HG02981 (cell line): ENCODE data around the gene SYTL1.
"Not testable (repeated sequence)": the region's sequence is repeated elsewhere in the genome, so short reads cannot be mapped to it uniquely, and the experiment has no call there.

ENCODE experiments used
- ATAC-seq: cut with Tn5 transposase; IDR thresholded peaks from one replicate; pipeline ENCODE4 v1.9.1; 2021; ENCODE audit warnings: mild to moderate bottlenecking, moderate library complexity; ENCODE audit not compliant: unreplicated experiment

Gene SYTL1

DNA sequence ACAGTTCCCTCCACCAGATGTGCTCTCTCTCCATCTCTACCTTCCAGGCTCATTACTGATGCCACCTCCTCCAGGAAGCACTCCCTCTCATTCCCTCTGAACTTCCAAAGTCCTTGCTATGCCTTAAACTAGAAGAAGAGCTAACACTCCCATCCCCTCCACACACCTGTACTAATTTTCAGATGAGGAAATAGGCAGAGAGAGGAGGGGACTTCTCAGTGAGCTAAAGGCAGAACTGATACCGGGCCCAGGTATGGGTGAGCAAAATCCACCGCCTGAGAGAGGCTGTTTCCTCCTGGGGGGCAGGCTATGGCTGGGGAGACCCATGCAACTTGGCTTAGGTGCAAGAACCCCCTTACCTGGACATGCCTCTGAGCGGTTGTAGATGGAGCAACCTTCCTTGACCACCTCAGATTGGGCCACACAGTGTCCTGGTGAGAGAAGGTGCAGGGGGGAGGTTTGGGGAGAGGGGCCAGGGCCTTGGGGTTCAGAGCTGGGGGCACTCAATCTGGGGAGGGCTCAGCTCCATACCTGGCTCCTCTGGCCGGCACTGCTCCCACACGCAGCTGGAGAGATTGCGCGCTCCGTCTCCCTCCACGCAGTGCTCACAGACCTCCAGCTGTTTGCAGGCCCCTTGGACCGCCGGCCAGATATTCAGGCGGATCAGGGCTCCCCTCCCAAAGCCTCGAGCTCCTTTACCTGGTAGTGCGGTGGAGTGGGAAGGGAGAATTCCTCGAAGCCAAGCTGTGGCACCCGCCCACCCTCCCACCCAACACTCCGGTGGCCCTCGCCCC lies 40.3 kb downstream of the SYTL1 start:
- no peak for ATAC-seq

DNA sequence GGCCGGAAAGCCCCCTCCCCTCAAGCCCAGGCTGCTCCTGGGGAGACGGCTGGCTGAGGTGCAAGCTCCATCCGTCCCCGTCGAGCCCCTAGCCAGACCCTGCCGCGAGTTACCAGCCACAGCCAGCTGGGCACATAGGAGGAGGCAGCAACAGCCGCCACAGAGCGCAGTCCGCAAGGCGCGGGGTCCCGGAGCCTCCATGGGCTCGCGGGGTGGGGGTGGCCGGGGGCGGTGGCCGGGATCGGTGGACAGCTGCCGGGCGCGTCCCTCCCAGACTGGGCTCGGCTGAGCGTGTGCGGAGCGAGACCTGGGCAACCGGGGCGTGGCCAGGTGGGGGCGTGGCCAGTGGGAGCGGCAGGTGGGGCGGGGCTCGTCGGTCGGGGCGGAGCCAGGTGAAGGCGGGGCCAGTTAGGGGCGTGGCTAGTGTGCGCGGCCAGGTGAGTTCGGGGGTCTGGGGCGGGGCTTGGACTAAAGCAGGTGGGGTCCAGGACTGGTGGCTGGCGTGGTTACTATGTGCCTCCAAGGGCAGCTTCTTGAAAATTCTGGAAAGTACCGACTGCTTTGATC lies 41.3 kb downstream of the SYTL1 start, which contains the start of gene CD164L2:
CD164L2 (minus strand) TSS at position 295 of the 567 bp plus-strand sequence; CDS start at position 201, 94 bp downstream.
- ATAC-seq: no peak

DNA sequence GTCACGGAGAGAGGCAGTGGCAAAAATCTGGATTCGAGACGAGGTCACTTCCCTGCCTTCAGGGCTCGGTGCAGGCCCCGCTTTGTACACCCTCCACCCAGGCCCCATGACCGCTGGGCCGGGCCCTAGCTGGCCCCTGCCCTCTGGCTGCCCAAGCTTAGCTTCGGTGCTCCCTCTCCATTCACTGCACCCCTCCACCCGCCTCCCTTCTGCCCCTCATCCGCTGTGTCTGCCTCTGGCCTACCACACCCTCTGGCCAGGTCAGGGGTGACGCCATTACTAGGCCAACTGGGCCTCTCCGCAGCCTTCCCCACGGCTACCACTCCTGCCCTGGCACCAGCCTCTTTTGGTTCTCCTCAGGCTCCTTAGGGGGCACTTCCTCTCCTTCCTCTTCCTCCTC lies 41.8 kb downstream of the SYTL1 start:
- ATAC-seq: no peak

DNA sequence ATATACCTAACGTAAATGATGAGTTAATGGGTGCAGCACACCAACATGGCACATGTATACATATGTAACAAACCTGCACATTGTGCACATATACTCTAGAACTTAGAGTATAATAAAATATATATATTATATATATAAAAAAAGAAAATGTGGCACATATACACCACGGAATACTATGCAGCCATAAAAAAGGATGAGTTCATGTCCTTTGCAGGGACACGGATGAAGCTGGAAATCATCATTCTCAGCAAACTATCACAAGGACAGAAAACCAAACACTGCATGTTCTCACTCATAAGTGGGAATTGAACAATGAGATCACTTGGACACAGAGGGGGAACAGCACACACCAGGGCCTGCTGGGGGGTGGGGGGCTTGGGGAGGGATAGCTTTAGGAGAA lies 43.0 kb downstream of the SYTL1 start:
- not testable (repeated sequence) for ATAC-seq

DNA sequence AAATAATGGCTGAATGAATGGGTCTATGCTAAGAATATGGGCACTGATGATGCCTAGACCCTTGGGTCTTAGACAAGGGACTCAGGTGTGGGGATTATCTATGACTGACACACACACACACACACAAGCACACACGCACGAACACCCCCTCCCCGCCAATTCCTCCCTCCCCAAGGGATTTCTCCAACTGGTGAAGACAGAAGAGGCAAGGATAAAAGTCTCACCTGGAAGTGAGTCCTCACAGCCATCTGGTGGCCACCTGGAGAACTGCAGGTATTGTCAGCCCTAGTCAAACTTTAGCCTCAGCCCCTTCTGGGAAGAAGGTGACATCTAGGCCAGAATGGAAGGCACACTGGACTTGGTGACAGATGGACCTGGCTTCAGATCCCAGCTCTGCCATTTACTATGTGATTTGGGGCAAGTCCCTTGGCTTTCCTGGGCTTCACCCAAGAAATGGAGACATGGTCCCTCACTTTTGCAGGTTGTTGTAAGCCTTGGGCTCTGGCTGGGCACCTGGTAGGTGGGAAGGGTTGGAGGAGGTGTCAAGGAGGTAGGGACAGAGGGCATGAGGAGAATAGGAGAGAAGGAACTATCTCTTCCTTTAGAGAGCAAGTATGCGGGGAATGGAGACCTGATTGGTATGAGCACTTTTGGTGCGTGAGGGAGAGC lies 46.6 kb downstream of the SYTL1 start:
- no peak for ATAC-seq

DNA sequence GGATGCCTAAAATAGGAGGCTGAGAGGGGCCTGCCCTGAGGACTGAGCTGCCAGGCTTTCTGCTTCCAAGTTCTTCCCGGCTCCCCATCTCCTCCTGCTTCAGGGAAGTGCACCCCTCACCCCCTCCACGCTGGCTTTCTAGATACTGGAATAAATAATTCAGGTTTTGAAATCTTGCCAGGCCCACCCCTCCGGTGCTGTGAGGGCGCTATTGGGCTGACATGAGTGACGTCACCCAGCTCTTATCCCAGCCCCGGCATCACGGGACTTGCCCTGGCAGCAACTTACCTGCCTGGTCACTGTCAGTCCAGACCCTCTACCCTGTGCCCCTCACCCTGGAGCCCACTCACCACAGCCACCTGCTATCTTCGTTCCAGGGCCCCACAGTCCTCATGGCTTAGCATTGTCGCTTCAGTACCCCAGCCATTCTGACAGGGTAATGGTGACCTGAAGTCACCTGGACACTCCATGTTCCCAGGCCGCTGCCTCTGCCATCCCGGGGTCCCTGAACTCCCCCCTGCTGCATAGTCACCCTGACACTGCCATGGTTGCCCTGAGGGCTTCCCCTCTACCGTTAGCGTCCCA lies 49.8 kb downstream of the SYTL1 start:
- no peak for ATAC-seq

DNA sequence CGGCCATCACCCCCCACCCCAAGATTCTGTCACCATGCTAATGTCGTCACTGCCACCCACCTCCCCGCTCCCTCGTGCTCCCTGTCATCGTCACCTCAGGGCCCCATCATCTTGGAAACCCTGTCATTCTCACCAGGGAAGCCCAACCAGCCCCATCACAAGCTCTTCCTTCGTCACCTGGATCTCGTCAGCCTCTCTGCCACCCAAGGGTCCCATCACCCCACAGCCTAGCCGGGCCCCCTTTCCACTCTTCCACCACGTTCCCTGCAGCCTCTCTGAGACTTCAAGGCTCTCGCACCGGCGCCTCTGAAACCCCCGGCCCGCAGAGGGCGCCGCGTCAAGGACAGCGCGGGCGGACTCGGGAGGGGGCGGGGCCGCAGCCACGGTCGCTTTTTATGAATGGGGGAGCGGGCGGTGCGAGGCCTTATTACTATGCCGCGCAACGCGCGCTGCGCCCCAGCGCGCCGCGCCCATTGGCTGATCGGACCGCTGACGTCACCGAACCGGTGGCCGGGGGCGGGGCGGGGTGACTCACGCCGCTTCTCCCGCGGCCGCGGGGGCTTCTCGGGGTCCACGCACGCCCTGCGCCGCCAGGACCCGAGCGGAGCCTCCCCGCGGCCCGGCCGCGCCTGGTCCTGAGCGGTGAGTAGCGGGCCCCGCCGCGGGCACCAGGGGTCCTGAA lies 50.4 kb downstream of the SYTL1 start, which contains the start of gene GPR3:
GPR3 (plus strand) TSS at position 527 of the 682 bp plus-strand sequence. CDS start 1,177 bp downstream, outside the sequence.
- ATAC-seq: peak; percentile 81

DNA sequence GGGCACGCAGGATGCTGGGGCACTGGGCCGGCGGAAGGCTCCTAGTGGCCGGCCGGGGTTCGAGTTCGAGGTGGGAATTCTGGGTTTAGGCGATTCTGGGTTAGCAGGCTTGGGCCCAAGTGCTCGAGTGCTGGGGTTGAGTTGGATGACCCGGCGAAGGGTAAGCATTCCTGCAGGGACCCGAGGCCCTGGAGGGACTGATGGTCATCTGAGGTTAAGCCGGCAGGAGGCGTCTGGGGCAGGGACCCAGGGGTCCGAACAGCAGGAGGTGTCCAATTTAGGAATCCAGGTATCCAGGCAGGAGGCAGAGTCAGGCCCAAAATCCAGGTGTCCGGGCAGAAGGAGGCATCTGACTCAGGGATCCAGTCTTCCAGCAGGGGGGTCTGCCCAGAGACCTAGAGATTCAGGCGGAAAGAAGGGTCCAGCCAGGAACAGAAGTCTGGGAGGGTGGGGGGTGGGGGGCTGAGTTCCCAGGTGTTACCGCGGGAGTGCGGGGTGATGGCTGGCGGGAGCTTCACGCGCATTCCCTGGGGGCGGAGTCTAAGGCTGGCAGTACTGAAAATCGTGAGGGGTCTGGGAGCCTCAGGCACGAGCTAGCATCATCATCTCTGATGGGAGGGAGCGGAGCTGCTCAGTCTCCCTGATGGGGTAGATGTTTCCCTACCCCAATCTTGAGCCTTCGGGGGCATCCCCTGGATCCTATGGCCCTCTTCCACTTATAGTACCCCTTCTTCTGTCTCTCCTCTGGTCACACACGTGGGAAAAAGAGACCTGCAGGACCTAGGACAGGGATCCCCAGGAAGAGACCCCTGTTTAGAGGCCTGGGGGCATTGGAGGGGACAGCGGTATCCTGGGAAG lies 51.2 kb downstream of the SYTL1 start:
- ATAC-seq: no peak

DNA sequence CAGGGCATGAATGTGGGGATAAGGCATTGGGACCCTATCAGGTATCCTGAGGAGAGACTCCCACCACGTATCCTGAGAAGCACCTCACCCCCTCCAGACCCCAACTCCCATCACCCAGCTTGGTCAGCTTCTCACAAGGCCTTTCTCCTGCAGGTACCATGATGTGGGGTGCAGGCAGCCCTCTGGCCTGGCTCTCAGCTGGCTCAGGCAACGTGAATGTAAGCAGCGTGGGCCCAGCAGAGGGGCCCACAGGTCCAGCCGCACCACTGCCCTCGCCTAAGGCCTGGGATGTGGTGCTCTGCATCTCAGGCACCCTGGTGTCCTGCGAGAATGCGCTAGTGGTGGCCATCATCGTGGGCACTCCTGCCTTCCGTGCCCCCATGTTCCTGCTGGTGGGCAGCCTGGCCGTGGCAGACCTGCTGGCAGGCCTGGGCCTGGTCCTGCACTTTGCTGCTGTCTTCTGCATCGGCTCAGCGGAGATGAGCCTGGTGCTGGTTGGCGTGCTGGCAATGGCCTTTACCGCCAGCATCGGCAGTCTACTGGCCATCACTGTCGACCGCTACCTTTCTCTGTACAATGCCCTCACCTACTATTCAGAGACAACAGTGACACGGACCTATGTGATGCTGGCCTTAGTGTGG lies 51.9 kb downstream of the SYTL1 start:
- no peak for ATAC-seq

DNA sequence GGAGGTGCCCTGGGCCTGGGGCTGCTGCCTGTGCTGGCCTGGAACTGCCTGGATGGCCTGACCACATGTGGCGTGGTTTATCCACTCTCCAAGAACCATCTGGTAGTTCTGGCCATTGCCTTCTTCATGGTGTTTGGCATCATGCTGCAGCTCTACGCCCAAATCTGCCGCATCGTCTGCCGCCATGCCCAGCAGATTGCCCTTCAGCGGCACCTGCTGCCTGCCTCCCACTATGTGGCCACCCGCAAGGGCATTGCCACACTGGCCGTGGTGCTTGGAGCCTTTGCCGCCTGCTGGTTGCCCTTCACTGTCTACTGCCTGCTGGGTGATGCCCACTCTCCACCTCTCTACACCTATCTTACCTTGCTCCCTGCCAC lies 52.4 kb downstream of the SYTL1 start:
- ATAC-seq: no peak

DNA sequence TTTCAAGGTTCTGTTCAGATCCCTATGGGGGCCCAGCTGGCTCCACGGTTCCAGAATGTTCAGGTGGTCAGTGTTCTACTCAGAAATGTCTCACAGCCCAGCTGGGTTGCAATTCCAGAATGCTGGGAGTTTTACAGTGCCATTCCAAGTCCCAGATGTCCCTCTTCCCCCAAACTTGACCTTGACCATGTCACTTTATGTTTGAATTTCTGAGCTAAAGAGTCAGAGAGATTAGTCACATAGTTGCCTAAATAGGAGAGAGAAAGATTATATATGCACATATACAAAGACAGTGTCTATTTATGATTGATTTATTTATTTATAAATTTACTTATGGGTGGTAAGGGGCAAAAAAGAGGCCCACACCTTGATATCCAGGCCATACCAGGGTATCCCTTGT lies 53.1 kb downstream of the SYTL1 start:
- ATAC-seq: no peak

DNA sequence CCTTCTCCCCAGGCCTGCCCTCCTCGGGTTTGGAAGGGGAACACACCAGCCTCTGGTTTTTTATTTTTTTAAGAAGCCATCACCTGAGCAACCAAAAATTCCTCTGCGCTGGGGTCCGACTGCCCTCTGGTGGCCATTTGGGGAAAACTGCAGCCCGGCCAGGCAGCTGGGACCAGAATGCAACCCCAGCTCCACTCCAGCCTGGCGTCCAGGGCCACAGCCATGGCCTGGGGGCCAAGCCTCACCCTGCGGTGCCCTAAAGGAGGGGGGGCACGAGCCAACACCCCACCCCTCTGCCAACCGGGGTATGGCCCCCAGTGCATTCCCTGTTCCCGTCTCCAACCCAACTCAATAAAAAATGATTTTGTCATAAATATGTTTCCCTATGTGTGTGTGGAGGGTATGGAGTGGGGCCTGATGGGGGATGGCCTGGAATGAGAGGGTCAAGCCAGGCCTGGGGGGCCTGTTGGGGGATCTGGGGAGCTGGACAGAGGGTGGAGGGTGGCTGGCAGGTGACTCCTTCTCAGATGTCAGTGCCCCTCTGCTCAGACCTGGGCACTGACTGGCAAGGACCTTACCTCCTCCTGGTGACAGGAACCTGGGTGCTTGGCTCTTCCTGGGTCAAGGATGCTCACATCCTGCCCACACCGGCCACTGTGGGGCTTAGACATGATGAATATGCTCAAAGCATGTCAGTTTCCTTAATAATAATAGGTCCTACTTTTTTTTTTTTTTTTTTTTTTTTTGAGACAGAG lies 53.8 kb downstream of the SYTL1 start:
- no peak for ATAC-seq

DNA sequence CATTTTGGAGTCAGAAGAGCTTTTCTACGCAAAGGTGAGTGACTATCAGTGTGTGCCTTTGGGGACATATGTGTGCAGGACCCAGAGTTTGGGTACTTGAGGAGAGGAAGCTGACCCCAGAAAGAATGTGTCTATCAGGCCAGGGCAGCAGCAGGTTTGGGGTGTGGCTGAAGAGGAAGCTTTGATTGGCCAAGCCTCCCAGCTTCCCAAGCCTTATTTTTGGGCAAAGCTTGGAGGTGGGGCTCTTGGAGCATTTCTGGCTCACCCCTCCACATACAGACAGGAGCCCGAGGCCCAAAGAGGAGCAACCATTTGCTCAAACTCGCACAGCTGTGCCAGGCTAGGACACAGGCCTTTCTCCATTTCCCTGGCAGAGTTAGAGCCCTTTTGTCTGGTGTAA lies 55.3 kb downstream of the SYTL1 start:
- no peak for ATAC-seq

DNA sequence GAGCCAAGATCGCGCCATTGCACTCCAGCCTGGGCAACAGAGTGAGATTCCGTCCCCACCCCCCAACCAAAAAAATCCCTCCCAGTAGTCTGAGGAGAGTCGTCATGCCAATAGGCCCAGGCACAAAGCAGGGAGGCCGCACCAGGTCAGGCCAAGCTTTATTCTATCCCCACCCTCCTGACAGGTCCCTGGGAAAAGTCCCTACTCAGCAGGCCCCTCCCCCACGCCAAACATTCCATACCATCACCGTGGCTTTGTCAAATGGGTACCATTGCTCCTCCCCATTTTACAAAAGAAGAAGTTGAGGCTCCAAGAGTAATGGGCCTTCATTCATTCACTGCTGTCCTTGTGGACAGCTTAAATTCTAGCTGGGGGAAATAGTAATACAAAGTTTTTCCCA lies 55.9 kb downstream of the SYTL1 start:
- ATAC-seq: no peak

DNA sequence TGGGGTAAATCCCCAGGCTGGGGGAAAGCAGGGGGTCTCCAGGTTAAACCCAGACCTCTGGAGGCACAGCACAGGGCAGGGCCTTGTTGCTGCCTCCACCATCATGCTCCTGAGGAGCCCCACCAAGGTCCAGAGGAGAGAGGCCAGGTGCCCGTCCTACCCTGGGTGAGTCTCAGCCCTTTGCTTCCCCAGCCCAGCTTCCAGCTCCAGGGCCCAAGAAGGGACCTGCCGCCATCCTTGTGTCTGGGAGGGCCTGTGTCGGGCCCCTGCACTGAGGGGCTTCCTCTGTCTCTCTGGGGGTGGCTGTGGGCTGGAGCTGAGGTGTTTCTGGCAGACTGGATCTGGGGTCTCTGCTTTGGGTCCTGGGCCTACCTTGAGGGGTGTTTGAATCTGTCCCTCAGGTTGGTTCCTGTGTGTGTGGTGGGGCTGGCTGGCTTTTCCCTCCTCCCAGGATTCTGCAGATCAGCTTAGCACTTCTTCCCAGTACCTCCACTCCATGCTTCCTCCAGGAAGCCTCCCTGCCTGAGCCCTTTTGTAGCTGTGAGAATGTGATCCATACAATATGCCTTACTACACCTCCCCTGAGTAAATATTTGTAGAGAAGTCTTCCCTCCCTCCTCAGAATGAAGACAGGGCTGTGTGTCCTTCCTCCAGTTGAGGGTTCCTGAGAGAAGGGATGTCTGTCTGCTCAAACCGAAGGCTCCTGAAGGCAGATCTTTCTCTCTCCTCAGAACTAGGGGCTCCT lies 56.8 kb downstream of the SYTL1 start:
- ATAC-seq: no peak

DNA sequence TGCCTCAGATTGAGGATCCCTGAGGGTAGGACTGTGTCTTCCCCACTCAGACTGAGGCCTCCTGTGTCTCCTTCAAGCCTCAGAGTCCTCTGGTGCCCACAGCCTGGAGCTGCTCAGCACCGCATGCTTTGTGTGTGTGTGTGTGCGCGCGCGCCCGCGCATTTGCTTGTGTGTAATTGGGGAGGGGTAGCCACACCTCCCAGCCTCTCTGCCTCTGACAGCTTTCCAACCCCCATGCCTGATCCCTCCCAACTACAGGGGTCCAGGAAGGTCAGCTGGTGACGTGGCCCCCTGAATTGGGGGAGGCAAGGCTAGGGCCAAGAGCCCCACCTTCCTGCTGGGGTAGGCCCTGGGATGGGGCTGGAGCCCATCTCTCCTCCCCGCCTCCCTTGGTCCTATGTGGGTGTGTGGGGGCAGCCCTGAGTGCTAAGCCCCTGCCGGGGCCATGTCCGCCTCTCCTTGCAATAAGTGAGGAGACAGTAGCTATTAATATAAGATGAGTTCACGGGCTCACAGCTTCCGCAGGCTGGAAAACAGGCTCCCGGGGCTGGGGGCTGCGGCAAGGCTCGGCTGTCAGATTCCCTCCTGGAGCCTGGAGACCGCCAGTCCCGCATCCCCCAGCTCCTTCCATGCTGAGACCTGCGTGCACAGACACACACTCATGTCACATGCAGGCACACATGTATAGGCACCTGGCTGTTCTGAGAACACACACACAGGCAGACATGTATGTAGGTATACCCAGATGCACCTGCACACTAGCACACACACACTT lies 57.6 kb downstream of the SYTL1 start:
- ATAC-seq: no peak
